ENCODE results near the gene TCF19. TPM values are rescaled to one million over a fixed set of nuclear protein-coding genes. Genes with fewer than 3 reads are reported as not detected.

The TCF19 gene
- total RNA-seq, 1 experiment from 2014 or later = 21.4 TPM

GRCh38 chr6:31165986-31166385, 7.6 kb downstream of the TCF19 start:
- H3K9me3 ChIP-seq (ENCODE audit: control insufficient read depth, insufficient read depth, low read depth, low read length) = no peaks in the 10 kb centered on the region
- in situ Hi-C loops (cut with HindIII; ENCODE audit: low pct_unique_long_range_greater_than_20kb, low sequenced_read_pairs) = no loop called here
- no peaks in the 10 kb centered on the region for H3K4me1 ChIP-seq (ENCODE audit: control insufficient read depth, insufficient read depth, low read length)
- TF ChIP-seq CTCF (IDR thresholded peaks at IDR 0.05) (no peak), TCF7L2 (IDR thresholded peaks at IDR 0.05; ENCODE audit: low read depth, low read length) (no peak), POLR2AphosphoS5 (IDR thresholded peaks at IDR 0.05; ENCODE audit: low read depth, low read length) (no peak), SIN3A (IDR thresholded peaks at IDR 0.05; ENCODE audit: borderline replicate concordance, insufficient read depth, low read depth, low read length) (no peak), REST (IDR thresholded peaks at IDR 0.05; ENCODE audit: insufficient read depth in 1 of 2, low read depth in 2 of 2, low read length in 1 of 2) (no peak)
- BruUV-seq (replicated peaks) = no TSS peak
- H3K27me3 ChIP-seq (ENCODE audit: control insufficient read depth, insufficient read depth, low read length) = no peaks in the 10 kb centered on the region
- ChIA-PET POLR2A (no interaction called here), CTCF (no interaction called here)
- no peaks in the 10 kb centered on the region for H3K36me3 ChIP-seq (ENCODE audit: control insufficient read depth, insufficient read depth, low read length)
- no peak overlapping the region for H3K4me3 ChIP-seq (ENCODE audit: low read depth in 2 of 2, low read length in 2 of 2)
- no peak for ATAC-seq
- no peak for DNase-seq (ENCODE audit: low read depth, low spot score)
- no peak overlapping the region for H3K27ac ChIP-seq (ENCODE audit: low read length)
- intact Hi-C loops (cut with micrococcal nuclease; ENCODE audit: unreplicated experiment) = no loop called here

GRCh38 chr6:31168606-31169005, 10.2 kb downstream of the TCF19 start:
- DNase-seq (ENCODE audit: low read depth, low spot score) = no peak
- no peaks in the 10 kb centered on the region for H3K27me3 ChIP-seq (ENCODE audit: control insufficient read depth, insufficient read depth, low read length)
- no peak overlapping the region for H3K27ac ChIP-seq (ENCODE audit: low read length)
- ChIA-PET CTCF (no interaction called here), POLR2A (no interaction called here)
- no TSS peak for BruUV-seq (replicated peaks)
- no peak for ATAC-seq
- no peaks in the 10 kb centered on the region for H3K9me3 ChIP-seq (ENCODE audit: control insufficient read depth, insufficient read depth, low read depth, low read length)
- no peaks in the 10 kb centered on the region for H3K4me1 ChIP-seq (ENCODE audit: control insufficient read depth, insufficient read depth, low read length)
- no peaks in the 10 kb centered on the region for H3K36me3 ChIP-seq (ENCODE audit: control insufficient read depth, insufficient read depth, low read length)
- intact Hi-C loops (cut with micrococcal nuclease; ENCODE audit: unreplicated experiment) = no loop called here
- no peak for TF ChIP-seq TCF7L2 (IDR thresholded peaks at IDR 0.05; ENCODE audit: low read depth, low read length)
- no peak for TF ChIP-seq REST (IDR thresholded peaks at IDR 0.05; ENCODE audit: insufficient read depth in 1 of 2, low read depth in 2 of 2, low read length in 1 of 2)
- TF ChIP-seq POLR2AphosphoS5 (IDR thresholded peaks at IDR 0.05; ENCODE audit: low read depth, low read length) = no peak
- TF ChIP-seq CTCF (IDR thresholded peaks at IDR 0.05) = no peak
- no peak for TF ChIP-seq SIN3A (IDR thresholded peaks at IDR 0.05; ENCODE audit: borderline replicate concordance, insufficient read depth, low read depth, low read length)
- in situ Hi-C loops (cut with HindIII; ENCODE audit: low pct_unique_long_range_greater_than_20kb, low sequenced_read_pairs) = no loop called here
- no peak overlapping the region for H3K4me3 ChIP-seq (ENCODE audit: low read depth in 2 of 2, low read length in 2 of 2)
